Choroid plexus epithelial cell (primary cell): Measurements from ENCODE around the gene ISM1.

ENCODE experiments used
- DNase-seq: peaks from one replicate; pipeline ENCODE4 v3.0.0-alpha.2; 2010; ENCODE audit warnings: low read depth
- H3K4me3 ChIP-seq: 2 replicates; pipeline ENCODE4 v1.5.1; 2011; ENCODE audit warnings: low read depth, mild to moderate bottlenecking, control low read depth, low read length, moderate library complexity
- TF ChIP-seq, protein P1 (sequence below): conservative IDR thresholded peaks from 2 replicates; pipeline ENCODE4 v1.5.1; 2011; ENCODE audit warnings: low read depth, mild to moderate bottlenecking, control low read depth, inconsistent platforms, low read length, moderate library complexity

ISM1 gene

DNA sequence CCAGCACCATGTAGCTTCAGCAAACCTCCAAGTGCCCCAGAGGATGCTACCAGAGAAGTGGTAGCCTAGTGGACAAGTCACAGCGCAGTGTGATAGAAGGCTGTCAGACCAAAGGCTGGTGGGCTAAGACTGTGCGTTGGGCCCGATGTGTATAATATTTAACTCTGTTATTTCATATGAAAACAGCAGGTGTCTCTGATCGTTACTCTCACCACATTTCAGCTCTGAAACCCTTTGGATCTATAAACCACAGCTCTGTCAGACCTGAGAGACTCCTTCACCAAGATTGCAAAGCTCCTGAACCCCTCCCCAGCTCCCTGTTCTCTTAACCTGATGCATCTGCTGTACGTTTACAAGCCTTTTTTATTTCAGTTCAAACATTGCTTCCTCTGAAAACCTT lies 43.8 kb downstream of the ISM1 start:
- TF ChIP-seq, protein P1, sequence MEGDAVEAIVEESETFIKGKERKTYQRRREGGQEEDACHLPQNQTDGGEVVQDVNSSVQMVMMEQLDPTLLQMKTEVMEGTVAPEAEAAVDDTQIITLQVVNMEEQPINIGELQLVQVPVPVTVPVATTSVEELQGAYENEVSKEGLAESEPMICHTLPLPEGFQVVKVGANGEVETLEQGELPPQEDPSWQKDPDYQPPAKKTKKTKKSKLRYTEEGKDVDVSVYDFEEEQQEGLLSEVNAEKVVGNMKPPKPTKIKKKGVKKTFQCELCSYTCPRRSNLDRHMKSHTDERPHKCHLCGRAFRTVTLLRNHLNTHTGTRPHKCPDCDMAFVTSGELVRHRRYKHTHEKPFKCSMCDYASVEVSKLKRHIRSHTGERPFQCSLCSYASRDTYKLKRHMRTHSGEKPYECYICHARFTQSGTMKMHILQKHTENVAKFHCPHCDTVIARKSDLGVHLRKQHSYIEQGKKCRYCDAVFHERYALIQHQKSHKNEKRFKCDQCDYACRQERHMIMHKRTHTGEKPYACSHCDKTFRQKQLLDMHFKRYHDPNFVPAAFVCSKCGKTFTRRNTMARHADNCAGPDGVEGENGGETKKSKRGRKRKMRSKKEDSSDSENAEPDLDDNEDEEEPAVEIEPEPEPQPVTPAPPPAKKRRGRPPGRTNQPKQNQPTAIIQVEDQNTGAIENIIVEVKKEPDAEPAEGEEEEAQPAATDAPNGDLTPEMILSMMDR = no peak
- no peak for DNase-seq
- H3K4me3 ChIP-seq = no peak overlapping the region

- DNase-seq = no peak
- H3K4me3 ChIP-seq = no peak overlapping the region
- TF ChIP-seq, protein P1 = no peak
Observed at GRCh38 chr20:13265941-13266340, 44.9 kb downstream of the ISM1 start.

- TF ChIP-seq, protein P1 = no peak
- no peak for DNase-seq
Observed at GRCh38 chr20:13267231-13267630, 46.2 kb downstream of the ISM1 start.

GRCh38 chr20:13268953-13269352 lies 47.9 kb downstream of the ISM1 start:
- TF ChIP-seq, protein P1 = no peak
- H3K4me3 ChIP-seq = no peak overlapping the region
- no peak for DNase-seq

More at GRCh38 chr20:13267231-13267630, 46.2 kb downstream of the ISM1 start:
- no peak overlapping the region for H3K4me3 ChIP-seq

DNA sequence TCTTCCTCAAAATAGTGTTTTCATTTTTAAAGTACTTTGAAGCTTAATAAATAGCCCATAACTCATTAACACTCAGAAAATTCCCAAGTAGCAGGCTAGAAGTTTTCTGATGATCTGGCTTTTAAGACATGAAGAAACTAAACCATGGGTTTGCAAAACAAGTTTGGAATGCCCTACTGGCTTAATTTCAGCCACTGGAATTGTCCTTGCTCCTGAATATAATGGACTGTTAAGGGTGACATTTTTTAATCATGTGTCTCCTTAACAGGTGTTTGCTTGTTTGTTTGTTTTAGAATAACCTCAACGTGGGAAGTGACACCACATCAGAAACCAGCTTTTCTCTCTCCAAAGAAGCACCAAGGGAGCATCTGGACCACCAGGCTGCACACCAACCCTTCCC lies 49.1 kb downstream of the ISM1 start:
- no peak for DNase-seq
- no peak overlapping the region for H3K4me3 ChIP-seq
- TF ChIP-seq, protein P1 = no peak

DNA sequence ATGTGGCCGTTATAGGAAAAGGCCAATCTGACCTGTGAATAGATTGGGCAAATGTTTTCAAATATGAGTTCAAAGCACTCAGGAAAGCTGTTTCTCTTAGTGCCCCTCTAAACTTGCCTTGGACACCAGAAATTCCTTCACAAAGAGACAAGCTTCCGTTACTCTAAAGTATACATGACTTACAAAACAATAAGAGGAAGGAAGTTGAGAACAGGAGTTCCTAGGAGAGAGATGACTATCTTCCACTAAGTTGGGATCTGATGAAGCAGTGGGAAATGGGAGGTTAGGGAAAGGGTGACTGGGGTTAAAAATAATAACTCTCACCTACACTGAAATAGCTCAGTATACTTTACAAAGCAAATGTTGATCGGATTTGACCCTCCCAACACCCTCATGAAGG lies 50.0 kb downstream of the ISM1 start:
- TF ChIP-seq, protein P1 = no peak
- no peak overlapping the region for H3K4me3 ChIP-seq
- no peak for DNase-seq
